ENCODE measurements around the gene GLT8D2.
"Not testable (repeated sequence)": the region's sequence is repeated elsewhere in the genome, so short reads cannot be mapped to it uniquely, and the experiment has no call there.

Gene GLT8D2

GRCh38 chr12:104050436-104050835 lies 449 bp upstream of the GLT8D2 start:
- DNase-seq (ENCODE audit: low read depth in 2 of 2) = no peak

GRCh38 chr12:104049278-104049902 lies 597 bp downstream of the GLT8D2 start:
- no peak for DNase-seq (ENCODE audit: low read depth in 2 of 2)

DNA sequence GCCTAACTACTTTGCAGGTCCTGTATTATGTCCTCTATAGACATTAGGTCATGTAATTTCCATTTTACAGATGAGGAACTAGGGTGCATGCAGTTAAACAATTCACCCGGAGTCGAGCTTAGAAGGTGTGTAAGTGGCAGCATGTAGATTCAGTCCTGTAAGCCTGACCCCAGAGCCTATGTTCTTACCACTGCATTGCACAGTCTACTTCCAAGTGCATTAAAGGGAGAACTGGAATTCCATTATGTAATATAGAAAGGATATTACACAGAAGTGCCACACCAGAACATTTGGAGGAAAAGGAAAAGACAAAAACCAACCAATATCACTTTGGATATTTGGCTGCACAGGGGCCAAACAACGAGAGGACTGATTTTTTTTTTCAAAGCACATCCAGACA lies 1.2 kb downstream of the GLT8D2 start:
- no peak for DNase-seq (ENCODE audit: low read depth in 2 of 2)

DNA sequence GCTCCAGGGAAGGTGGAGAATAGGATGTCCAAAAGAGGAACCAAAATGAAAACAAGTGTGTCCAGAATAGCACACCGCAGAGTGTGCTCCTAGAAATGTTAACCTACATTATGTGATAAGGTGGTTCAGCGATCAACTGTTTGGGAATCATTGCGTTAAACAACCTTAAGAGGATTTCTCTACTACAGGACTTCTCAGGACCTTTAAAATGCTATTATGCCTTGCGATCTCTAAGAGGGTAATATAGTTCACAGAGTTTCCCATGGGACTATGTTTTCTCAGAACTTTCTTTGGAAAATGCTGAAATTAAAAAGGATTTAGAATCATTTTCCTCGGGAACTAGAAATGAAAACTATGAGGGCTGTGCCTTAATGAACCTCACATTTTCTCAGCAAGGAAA lies 1.8 kb downstream of the GLT8D2 start:
- no peak for DNase-seq (ENCODE audit: low read depth in 2 of 2)

DNA sequence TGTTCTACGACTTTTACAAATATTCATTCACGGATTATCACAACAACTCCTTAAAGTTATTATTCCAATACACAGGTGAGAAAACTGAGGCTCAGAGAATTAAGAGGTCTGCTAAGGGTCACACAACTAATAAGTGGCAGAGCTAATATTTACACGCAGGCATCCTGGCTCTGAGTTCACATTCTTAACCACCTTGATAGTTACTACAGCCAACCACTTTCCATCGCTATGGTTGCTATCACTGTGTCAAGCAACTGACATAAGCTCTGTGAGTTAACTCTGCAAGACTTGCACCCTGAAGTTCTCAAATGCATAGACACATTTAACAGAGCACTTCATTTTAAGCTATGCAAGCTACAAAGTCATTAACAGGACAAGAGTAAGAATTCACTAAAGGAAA lies 3.7 kb downstream of the GLT8D2 start:
- no peak for DNase-seq (ENCODE audit: low read depth in 2 of 2)

GRCh38 chr12:104044158-104044557 lies 5.8 kb downstream of the GLT8D2 start:
- no peak for DNase-seq (ENCODE audit: low read depth in 2 of 2)

DNA sequence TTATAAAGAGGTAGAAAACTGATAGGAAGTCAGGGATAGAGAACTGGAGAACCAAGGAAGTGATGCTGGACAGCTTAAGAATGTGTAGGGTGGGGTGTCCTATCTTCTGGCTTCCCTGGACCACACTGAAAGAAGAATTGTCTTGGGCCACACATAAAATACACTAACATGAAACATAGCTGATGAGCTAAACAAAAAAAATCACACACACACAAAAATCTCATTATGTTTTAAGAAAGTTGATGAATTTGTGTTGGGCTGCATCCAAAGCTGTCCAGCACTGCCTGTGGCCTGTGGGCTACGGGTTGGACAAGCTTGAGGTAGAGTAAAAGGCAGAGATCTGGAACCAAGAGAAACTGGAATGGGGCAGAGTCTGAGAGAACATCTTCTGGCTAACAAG lies 7.4 kb downstream of the GLT8D2 start:
- no peak for DNase-seq (ENCODE audit: low read depth in 2 of 2)

DNA sequence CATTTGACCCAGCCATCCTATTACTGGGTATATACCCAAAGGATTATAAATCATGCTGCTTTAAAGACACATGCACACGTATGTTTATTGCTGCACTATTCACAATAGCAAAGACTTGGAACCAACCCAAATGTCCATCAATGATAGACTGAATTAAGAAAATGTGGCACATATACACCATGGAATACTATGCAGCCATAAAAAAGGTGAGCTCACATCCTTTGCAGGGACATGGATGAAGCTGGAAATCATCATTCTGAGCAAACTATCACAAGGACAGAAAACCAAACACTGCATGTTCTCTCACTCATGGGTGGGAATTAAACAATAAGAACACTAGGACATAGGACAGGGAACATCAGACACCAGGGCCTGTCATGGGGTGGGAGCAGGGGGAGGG lies 10.2 kb downstream of the GLT8D2 start:
- not testable (repeated sequence) for DNase-seq (ENCODE audit: low read depth in 2 of 2)

GRCh38 chr12:104036143-104036542 lies 13.8 kb downstream of the GLT8D2 start:
- not testable (repeated sequence) for DNase-seq (ENCODE audit: low read depth in 2 of 2)

GRCh38 chr12:104030596-104030995 lies 19.4 kb downstream of the GLT8D2 start:
- not testable (repeated sequence) for DNase-seq (ENCODE audit: low read depth in 2 of 2)

DNA sequence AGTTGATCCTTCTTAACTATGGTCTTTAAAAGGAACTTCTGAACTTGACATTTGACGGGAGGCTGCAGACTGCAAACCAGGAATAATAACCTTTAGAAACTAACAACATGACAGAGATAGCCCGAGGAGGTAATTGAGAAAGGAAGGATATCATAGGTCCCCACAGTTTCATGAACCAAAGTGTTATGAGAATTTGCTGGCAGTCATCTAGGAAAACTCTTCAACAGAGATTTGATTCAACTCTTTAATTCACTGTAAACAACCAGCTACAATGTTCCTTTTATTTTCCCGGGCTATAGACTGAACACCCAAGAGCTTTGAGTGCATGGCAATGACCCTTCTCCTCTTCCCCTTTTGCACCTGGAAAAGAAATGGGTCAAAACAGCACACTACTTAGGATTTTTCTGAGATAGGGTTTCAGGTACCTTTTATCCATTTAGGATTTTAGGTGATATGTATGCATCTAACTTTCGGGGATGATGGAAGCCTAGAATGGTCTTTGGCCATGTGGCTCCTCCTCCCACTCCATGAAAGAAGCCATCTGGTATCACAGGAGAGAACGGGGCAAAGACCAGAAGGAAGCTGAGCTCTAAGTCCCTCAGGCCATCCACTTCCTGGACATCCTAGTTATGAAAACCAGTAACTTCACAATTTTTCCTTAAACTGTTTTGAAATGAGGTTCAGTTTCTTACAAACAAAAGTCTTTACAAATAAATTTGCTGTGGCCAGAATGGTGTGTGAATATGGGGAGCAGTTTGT lies 23.0 kb downstream of the GLT8D2 start:
- DNase-seq (ENCODE audit: low read depth in 2 of 2) = no peak

DNA sequence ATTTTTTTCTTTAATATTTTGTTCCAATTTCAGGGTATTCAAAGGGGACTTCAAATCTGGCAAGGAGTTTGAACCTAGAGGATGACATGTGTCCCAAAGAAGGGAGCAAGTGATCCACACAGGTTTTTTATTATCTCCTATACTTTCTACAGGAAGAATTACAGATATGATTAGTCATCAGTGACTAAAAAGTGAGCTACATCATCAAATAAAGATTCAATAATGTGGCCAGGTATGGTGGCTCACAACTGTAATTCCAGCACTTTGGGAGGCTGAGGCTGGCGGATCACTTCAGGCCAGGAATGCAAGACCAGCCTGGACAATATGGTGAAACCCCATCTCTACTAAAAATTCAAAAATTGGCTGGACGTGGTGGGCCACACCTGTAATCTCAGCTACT lies 24.2 kb downstream of the GLT8D2 start:
- DNase-seq (ENCODE audit: low read depth in 2 of 2) = no peak

DNA sequence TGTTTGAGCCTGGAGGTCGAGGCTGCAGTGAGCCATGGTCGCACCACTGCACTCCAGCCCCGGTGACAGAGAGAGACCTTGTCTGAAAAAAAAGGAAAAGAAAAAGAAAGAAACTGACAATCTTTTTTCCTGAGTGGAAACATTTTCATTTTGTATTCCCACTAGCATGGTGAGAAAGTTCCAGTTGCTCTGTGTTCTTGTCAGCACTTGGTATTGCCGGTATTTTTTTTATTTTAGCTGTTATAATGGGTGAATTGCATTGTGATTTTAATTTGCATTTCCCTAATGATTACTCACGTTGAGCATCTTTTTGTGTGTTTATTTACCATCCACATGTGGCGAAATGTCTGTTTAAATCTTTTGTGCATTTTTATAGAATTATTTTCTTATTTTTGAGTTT lies 25.6 kb downstream of the GLT8D2 start:
- no peak for DNase-seq (ENCODE audit: low read depth in 2 of 2)

DNA sequence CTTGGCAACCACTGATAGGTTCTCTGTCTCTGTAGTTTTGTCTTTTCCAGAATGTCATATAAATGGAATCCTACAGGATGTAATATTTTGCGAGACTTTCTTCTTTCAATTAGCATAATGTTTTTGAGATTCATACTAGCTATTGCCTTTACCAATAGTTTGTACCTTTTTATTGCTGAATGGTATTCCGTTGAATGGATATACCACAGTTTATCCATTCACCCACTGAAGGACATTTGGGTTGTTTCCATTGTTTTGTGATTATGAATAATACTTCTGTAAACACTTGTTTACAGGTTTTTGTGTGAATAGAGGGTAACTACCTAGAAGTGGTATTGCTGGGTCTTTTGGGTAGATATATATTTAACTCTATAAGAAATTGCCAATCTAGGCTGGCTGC lies 26.3 kb downstream of the GLT8D2 start:
- no peak for DNase-seq (ENCODE audit: low read depth in 2 of 2)

DNA sequence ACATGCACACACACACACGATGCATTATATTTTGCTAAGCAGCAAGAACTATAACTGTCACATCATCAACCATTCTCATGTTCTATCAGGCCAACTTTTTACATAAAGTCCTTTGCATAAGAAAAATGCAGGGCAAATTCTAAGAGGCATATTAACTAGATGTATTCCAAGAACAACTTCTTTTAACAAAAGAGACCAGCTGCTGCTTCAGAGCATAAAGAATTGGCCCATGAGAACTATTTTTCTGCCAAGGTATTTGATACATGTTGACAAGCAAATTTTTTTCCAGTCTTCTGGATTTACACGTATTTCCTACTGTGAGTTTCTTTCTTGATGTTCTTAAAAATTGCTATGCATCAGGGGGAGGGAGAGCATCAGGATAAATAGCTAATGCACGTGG lies 27.2 kb downstream of the GLT8D2 start:
- no peak for DNase-seq (ENCODE audit: low read depth in 2 of 2)

DNA sequence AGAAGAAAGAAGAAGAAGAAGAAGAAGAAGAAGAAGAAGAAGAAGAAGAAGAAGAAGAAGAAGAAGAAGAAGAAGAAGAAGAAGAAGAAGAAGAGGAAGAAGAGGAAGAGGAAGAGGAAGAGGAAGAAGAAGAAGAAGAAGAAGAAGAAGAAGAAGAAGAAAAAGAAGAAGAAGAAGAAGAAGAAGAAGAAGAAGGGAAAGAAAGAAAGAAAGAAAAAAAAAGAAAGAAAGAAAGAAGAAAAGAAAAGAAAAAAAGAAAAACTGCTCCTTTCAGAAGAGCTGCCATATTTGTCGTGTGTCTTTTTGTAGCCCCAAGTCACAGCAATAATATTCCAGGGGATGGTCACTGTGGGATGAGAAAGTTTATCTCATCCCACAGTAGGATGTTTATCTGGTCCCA lies 28.1 kb downstream of the GLT8D2 start:
- not testable (repeated sequence) for DNase-seq (ENCODE audit: low read depth in 2 of 2)

- DNase-seq (ENCODE audit: low read depth in 2 of 2) = no peak
These were observed 37.7 kb downstream of the GLT8D2 start for GRCh38 chr12:104012331-104012730.

GRCh38 chr12:104011253-104011652 lies 38.7 kb downstream of the GLT8D2 start:
- DNase-seq (ENCODE audit: low read depth in 2 of 2) = no peak

DNA sequence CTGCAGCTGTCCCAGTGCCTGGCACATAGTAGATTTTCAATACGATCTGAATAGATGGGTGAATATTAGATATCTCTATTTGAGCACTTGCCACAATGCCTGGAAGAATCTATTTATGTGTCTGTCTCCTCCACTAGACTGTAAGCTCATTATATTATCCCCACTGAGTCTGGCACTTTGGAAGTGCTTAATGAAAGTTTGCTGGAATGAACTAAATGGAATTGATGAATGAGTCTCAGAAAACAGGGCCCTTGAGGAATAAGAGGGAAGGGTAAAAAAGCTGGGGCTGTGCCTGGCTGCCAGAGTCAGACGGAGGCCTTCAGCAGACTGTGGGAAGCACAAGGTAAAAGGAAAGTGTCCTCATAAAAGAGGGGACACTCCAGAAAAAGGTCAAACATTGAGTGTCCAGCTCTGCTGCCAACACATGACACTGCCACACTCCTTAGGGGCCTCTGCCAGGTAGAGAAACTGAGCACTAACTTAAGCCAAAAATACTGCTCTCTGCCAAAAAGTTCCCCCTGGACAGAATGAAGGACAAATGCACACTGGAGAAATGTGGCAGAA lies 39.3 kb downstream of the GLT8D2 start:
- DNase-seq (ENCODE audit: low read depth in 2 of 2) = no peak

- DNase-seq (ENCODE audit: low read depth in 2 of 2) = no peak
These were observed 39.9 kb downstream of the GLT8D2 start for GRCh38 chr12:104010121-104010520.

GRCh38 chr12:104006929-104007328 lies 43.1 kb downstream of the GLT8D2 start:
- DNase-seq (ENCODE audit: low read depth in 2 of 2) = no peak

DNA sequence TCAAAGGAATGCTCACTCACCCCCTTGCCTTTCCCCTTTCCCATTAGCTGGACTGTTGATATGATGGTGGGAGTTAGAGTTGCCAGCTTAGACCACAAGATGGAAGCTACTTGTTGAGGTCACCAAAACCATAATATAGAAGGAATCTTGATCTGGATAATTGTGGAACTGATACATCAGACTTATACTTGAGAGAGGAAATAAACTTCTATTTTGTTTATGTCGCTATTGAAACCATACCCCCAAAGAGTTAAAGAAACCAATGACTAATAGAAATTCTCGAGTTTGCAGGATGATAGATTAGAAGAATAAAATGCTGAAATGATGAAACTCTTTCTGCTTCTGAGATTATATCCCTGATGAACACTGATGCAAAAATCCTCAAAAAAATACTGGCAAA lies 46.4 kb downstream of the GLT8D2 start:
- DNase-seq (ENCODE audit: low read depth in 2 of 2) = no peak

DNA sequence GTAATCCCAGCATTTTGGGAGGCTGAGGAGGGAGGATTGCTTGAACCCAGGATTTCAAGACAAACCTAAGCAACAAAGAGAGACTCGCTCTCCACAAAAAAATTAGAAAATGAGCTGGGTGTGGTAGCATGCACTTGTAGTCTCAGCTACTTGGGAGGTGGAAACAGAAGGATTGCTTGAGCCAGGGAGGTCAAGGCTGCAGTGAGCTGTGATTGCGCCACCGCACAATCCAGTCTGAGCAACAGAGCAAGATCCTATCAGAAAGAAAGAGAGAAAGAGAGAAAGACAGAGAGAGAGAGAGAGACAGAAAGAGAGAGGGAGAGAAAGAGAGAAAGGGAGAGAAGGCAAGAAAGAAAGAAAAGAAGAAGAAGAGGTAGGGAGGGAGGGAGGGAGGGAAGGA lies 47.3 kb downstream of the GLT8D2 start:
- no peak for DNase-seq (ENCODE audit: low read depth in 2 of 2)

Data from stimulated activated CD8-positive, alpha-beta memory T cell treated with anti-CD3 and anti-CD28 coated beads, Interleukin-7, amount 100 ng/mL, for 4 hours (primary cell).